ENCODE results near the gene TGFB1. TPM values are rescaled to one million over a fixed set of nuclear protein-coding genes. Genes with fewer than 3 reads are reported as not detected.
A peak's percentile ranks its signal among the peaks of the same experiment; 100 is the strongest.

The TGFB1 gene
- total and polyA plus RNA-seq, 9 of the 15 experiments (the other 6 are each of a cell fraction or from before 2014, with no cell fraction given): 0.24 to 159 (median 17.2) TPM

DNA sequence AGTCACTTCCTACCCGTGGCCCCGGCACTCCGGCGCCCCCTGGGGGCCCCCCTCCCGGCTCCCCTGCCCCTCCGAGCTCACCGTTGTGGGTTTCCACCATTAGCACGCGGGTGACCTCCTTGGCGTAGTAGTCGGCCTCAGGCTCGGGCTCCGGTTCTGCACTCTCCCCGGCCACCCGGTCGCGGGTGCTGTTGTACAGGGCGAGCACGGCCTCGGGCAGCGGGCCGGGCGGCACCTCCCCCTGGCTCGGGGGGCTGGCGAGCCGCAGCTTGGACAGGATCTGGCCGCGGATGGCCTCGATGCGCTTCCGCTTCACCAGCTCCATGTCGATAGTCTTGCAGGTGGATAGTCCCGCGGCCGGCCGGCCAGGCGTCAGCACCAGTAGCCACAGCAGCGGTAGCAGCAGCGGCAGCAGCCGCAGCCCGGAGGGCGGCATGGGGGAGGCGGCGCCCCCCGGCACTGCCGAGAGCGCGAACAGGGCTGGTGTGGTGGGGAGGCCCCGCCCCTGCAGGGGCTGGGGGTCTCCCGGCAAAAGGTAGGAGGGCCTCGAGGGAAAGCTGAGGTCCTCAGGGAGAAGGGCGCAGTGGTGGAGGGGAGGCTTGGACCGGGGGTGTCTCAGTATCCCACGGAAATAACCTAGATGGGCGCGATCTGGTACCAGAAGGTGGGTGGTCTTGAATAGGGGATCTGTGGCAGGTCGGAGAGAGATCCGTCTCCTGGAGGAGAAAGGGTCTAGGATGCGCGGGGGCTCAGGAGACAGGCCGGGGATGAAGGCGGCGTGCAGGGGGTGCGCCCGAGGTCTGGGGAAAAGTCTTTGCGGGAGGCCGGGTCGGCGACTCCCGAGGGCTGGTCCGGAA is 885 bp downstream of the TGFB1 start (continued):
- TF ChIP-seq ZNF224 (CRISPR knock-in tag; IDR thresholded peaks at IDR 0.05) (0 out of 2 replicates have a peak, but pooled peaks have one; percentile 59), SIN3A (IDR thresholded peaks at IDR 0.05; ENCODE audit: borderline replicate concordance in 2 of 2, control insufficient read depth in 1 of 2, low read depth in 2 of 2, low read length in 2 of 2) (peak in 1 of 2 experiments; percentile 85; a peak in 1 of 4 replicates), NCOA6 (IDR thresholded peaks at IDR 0.05) (peak; percentile 28; the same call in 1 of the 2 replicates), KLF6 (CRISPR knock-in tag; IDR thresholded peaks at IDR 0.05; ENCODE audit: borderline replicate concordance) (no peak), HDGF (IDR thresholded peaks at IDR 0.05) (no peak), MAFK (IDR thresholded peaks at IDR 0.05; ENCODE audit: low read length) (no peak), ATF7 (IDR thresholded peaks at IDR 0.05) (peak; percentile 46), PHF20 (IDR thresholded peaks at IDR 0.05; ENCODE audit: partially characterized antibody) (no peak), NEUROD1 (IDR thresholded peaks at IDR 0.05; ENCODE audit: borderline replicate concordance, low read depth, low read length, partially characterized antibody) (peak; percentile 54), ZNF124 (CRISPR knock-in tag; IDR thresholded peaks at IDR 0.05) (no peak), NFE2 (IDR thresholded peaks at IDR 0.05; ENCODE audit: low read depth) (0 out of 2 replicates have a peak, but pooled peaks have one; percentile 20), BCOR (IDR thresholded peaks at IDR 0.05) (peak; percentile 80), SOX6 (IDR thresholded peaks at IDR 0.05) (0 out of 2 replicates have a peak, but pooled peaks have one; percentile 28), FOXA1 (IDR thresholded peaks at IDR 0.05; ENCODE audit: borderline replicate concordance) (no peak), EP400 (IDR thresholded peaks at IDR 0.05) (peak; percentile 91)
- TF ChIP-seq, protein P1, sequence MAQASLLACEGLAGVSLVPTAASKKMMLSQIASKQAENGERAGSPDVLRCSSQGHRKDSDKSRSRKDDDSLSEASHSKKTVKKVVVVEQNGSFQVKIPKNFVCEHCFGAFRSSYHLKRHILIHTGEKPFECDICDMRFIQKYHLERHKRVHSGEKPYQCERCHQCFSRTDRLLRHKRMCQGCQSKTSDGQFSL (CRISPR knock-in tag; IDR thresholded peaks at IDR 0.05): 0 out of 2 replicates have a peak, but pooled peaks have one; percentile 46
- TF ChIP-seq, protein P1 (tag; IDR thresholded peaks at IDR 0.05): no peak
- TF ChIP-seq, protein P2, sequence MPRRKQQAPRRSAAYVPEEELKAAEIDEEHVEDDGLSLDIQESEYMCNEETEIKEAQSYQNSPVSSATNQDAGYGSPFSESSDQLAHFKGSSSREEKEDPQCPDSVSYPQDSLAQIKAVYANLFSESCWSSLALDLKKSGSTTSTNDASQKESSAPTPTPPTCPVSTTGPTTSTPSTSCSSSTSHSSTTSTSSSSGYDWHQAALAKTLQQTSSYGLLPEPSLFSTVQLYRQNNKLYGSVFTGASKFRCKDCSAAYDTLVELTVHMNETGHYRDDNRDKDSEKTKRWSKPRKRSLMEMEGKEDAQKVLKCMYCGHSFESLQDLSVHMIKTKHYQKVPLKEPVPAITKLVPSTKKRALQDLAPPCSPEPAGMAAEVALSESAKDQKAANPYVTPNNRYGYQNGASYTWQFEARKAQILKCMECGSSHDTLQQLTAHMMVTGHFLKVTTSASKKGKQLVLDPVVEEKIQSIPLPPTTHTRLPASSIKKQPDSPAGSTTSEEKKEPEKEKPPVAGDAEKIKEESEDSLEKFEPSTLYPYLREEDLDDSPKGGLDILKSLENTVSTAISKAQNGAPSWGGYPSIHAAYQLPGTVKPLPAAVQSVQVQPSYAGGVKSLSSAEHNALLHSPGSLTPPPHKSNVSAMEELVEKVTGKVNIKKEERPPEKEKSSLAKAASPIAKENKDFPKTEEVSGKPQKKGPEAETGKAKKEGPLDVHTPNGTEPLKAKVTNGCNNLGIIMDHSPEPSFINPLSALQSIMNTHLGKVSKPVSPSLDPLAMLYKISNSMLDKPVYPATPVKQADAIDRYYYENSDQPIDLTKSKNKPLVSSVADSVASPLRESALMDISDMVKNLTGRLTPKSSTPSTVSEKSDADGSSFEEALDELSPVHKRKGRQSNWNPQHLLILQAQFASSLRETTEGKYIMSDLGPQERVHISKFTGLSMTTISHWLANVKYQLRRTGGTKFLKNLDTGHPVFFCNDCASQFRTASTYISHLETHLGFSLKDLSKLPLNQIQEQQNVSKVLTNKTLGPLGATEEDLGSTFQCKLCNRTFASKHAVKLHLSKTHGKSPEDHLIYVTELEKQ (CRISPR knock-in tag; IDR thresholded peaks at IDR 0.05): no peak
- TF ChIP-seq, protein P3, sequence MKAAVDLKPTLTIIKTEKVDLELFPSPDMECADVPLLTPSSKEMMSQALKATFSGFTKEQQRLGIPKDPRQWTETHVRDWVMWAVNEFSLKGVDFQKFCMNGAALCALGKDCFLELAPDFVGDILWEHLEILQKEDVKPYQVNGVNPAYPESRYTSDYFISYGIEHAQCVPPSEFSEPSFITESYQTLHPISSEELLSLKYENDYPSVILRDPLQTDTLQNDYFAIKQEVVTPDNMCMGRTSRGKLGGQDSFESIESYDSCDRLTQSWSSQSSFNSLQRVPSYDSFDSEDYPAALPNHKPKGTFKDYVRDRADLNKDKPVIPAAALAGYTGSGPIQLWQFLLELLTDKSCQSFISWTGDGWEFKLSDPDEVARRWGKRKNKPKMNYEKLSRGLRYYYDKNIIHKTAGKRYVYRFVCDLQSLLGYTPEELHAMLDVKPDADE (conservative IDR thresholded peaks at IDR 0.05; ENCODE audit: control insufficient read depth, low read depth, low read length): peak; percentile 27; the same call in 1 of the 2 replicates
- TF ChIP-seq, protein P4, sequence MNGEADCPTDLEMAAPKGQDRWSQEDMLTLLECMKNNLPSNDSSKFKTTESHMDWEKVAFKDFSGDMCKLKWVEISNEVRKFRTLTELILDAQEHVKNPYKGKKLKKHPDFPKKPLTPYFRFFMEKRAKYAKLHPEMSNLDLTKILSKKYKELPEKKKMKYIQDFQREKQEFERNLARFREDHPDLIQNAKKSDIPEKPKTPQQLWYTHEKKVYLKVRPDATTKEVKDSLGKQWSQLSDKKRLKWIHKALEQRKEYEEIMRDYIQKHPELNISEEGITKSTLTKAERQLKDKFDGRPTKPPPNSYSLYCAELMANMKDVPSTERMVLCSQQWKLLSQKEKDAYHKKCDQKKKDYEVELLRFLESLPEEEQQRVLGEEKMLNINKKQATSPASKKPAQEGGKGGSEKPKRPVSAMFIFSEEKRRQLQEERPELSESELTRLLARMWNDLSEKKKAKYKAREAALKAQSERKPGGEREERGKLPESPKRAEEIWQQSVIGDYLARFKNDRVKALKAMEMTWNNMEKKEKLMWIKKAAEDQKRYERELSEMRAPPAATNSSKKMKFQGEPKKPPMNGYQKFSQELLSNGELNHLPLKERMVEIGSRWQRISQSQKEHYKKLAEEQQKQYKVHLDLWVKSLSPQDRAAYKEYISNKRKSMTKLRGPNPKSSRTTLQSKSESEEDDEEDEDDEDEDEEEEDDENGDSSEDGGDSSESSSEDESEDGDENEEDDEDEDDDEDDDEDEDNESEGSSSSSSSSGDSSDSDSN (IDR thresholded peaks at IDR 0.05; ENCODE audit: borderline replicate concordance in 1 of 2, low read depth in 2 of 2, low read length in 2 of 2): peak; percentile 28 to 79; a peak in 3 of 4 replicates
